ENCODE measurements around the gene LRSAM1. TPM values are rescaled to one million over a fixed set of nuclear protein-coding genes. Genes with fewer than 3 reads are reported as not detected.

LRSAM1 gene
- total and polyA plus RNA-seq, 2 of the 8 experiments (the other 6 are each of a cell fraction or from before 2014, with no cell fraction given): 9.7 to 18.3 TPM

DNA sequence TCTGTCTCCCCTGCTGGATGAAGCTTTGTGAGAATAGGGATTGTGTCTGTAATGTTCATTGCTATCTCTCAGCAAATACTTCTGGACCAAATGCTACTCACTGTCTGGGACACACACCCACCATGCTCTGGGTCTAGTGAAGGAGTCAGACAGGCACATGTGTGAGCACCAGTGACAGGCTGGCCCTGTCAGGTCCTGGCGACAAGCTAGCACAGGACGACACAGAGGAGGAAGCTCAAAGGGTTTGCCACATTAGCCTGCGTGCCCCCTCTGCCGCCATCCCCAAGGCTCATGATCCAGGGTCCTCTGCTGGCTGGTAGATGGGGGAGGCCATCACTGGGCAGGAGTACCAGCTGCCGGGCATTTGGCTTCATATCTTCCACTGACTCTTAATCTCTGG lies 23.3 kb downstream of the LRSAM1 start:
- no peaks in the 10 kb centered on the region for H3K27me3 ChIP-seq (replicated peaks in 1 of 4; ENCODE audit: control insufficient read depth in 3 of 4, extremely low read depth in 1 of 4, insufficient read depth in 3 of 4, low read length in 3 of 4)
- no peak overlapping the region for H3K4me3 ChIP-seq (ENCODE audit: extremely low read depth in 1 of 4, insufficient read depth in 2 of 4, low read depth in 3 of 4, low read length in 4 of 4)
- no peak overlapping the region for H2BK15ac ChIP-seq (ENCODE audit: low read length)
- no peaks in the 10 kb centered on the region for H3K79me1 ChIP-seq (ENCODE audit: low read depth, low read length)
- H2AFZ ChIP-seq (ENCODE audit: low read length): no peak overlapping the region
- FAIRE-seq: no peak
- H3K23ac ChIP-seq (ENCODE audit: insufficient read length): no peak overlapping the region
- ChIA-PET CTCF (ENCODE audit: partially characterized antibody) (interaction anchor here (0.9 to 2.7 kb wide), 4 partner anchors 19 to 115 kb away, joined by 3 to 7 read pairs (median 6); no protein-coding TSS in a partner anchor), POLR2A (ENCODE audit: partially characterized antibody) (interaction anchor here (1.0 to 2.3 kb wide), 6 partner anchors 11 to 536 kb away, joined by 3 to 6 read pairs (median 3); no protein-coding TSS in a partner anchor)
- H2AK5ac ChIP-seq (ENCODE audit: low read depth, low read length): no peak overlapping the region
- no peak overlapping the region for H2BK5ac ChIP-seq (ENCODE audit: low read depth, low read length)
- H4K91ac ChIP-seq (replicated peaks; ENCODE audit: insufficient read length, low read length): no peak overlapping the region
- 96% methylated on average over 5 of the region's 5 CpGs; no CpG with 5 or more reads in 1 of the 2 experiments for whole genome bisulfite sequencing, 2 experiments (ENCODE audit: extremely low coverage in 1 of 2, insufficient coverage in 1 of 2, insufficient read length in 1 of 2, insufficient replicate concordance in 2 of 2, low coverage in 1 of 2, low lambda C conversion rate in 2 of 2, missing lambda C conversion rate in 1 of 2)
- no peak overlapping the region for H2BK12ac ChIP-seq (ENCODE audit: low read depth, low read length)
- H3K9ac ChIP-seq (replicated peaks in 1 of 4; ENCODE audit: extremely low read depth in 1 of 4, low read depth in 3 of 4, low read length in 3 of 4): no peak overlapping the region
- peaks cover 0 to 3% (median 0%) of the 10 kb centered on the region in 4 experiments; a peak in 1 of 7 replicates for H3K4me1 ChIP-seq (replicated peaks in 1 of 4; ENCODE audit: control insufficient read depth in 3 of 4, insufficient read depth in 4 of 4, low read length in 3 of 4)
- H3K4me2 ChIP-seq (ENCODE audit: insufficient read depth in 1 of 2, low read depth in 2 of 2, low read length in 2 of 2): no peak overlapping the region
- H3K56ac ChIP-seq (replicated peaks; ENCODE audit: insufficient read length, low read depth, low read length): no peak overlapping the region
- no peak overlapping the region for H3K18ac ChIP-seq (ENCODE audit: extremely low read depth, low read length)
- DNase-seq (ENCODE audit: low read depth in 1 of 2, low spot score in 2 of 2): no peak
- peaks cover 5 to 22% (median 9%) of the 10 kb centered on the region in 4 experiments; a peak in 5 of 8 replicates for H3K36me3 ChIP-seq (ENCODE audit: control insufficient read depth in 2 of 4, insufficient read depth in 4 of 4, low read length in 3 of 4)
- H3K4ac ChIP-seq (replicated peaks; ENCODE audit: insufficient read length, low read depth, low read length): no peak overlapping the region
- no peaks in the 10 kb centered on the region for H3K23me2 ChIP-seq (ENCODE audit: low read depth, low read length)
- no peak overlapping the region for H4K8ac ChIP-seq (ENCODE audit: extremely low read depth, insufficient read depth, low read length)
- no peak overlapping the region for H4K5ac ChIP-seq (ENCODE audit: insufficient read length, low read depth, low read length)
- no peaks in the 10 kb centered on the region for H3K9me3 ChIP-seq (ENCODE audit: insufficient read depth in 2 of 2, low read depth in 1 of 2, low read length in 1 of 2)
- H3K27ac ChIP-seq (ENCODE audit: low read depth, low read length): no peak overlapping the region
- H3K79me2 ChIP-seq (ENCODE audit: control insufficient read depth in 1 of 2, insufficient read depth in 2 of 2, low read length in 2 of 2): no peaks in the 10 kb centered on the region
- no peak overlapping the region for H2BK20ac ChIP-seq (ENCODE audit: low read length)
- no peak overlapping the region for H3K14ac ChIP-seq (ENCODE audit: insufficient read length)
- H4K20me1 ChIP-seq (replicated peaks in 1 of 2; ENCODE audit: control insufficient read depth in 1 of 2, insufficient read depth in 2 of 2, low read length in 2 of 2): peaks cover 0 to 3% of the 10 kb centered on the region in 2 experiments
- no peak overlapping the region for H2BK120ac ChIP-seq (replicated peaks; ENCODE audit: low read depth, low read length)
- TF ChIP-seq, protein P1, sequence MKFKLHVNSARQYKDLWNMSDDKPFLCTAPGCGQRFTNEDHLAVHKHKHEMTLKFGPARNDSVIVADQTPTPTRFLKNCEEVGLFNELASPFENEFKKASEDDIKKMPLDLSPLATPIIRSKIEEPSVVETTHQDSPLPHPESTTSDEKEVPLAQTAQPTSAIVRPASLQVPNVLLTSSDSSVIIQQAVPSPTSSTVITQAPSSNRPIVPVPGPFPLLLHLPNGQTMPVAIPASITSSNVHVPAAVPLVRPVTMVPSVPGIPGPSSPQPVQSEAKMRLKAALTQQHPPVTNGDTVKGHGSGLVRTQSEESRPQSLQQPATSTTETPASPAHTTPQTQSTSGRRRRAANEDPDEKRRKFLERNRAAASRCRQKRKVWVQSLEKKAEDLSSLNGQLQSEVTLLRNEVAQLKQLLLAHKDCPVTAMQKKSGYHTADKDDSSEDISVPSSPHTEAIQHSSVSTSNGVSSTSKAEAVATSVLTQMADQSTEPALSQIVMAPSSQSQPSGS (IDR thresholded peaks at IDR 0.05; ENCODE audit: low read length): no peak
- TF ChIP-seq GABPA (IDR thresholded peaks at IDR 0.05; ENCODE audit: borderline replicate concordance, insufficient read depth, low read length): no peak
- no peak for TF ChIP-seq CTBP2 (IDR thresholded peaks at IDR 0.05; ENCODE audit: borderline replicate concordance, insufficient read depth, insufficient read length, low read length)

All from H1 (cell line).